Astrocyte (in vitro differentiated cells and primary cell): ENCODE measurements around the gene MSANTD3.

Experiments
- EZH2 ChIP-seq: IDR thresholded peaks from 2 replicates; pipeline ENCODE4 v1.6.1; 2012; ENCODE audit warnings: mild to moderate bottlenecking, low read length, inconsistent platforms; ENCODE audit not compliant: insufficient read depth
- TF ChIP-seq, protein P1 (sequence below): IDR thresholded peaks from 2 replicates; pipeline ENCODE4 v1.5.1; 2011; ENCODE audit warnings: low read depth, mild to moderate bottlenecking, inconsistent platforms, low read length, moderate library complexity; ENCODE audit not compliant: insufficient read depth

DNA sequence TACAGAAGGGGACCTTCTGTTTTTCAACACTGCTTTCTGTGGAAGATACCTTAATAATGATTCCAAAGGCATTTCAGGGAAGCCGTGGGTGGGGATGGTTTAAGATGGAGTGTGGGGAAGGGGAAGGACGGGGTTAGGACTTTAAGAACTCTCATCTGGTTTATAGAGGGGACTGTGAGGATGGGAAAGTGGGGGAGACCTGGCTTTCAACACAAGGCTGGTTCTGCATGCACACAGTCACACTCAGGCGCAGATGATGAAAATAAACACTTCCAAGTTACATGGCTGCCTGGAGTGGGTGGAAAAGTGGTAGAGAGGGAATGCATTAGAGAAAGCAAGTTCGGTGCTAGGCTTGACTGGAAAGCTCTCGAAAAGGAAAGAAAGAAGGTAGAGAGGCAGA lies 4.9 kb downstream of the MSANTD3 start:
- TF ChIP-seq EZH2, result no peak
- TF ChIP-seq, protein P1, sequence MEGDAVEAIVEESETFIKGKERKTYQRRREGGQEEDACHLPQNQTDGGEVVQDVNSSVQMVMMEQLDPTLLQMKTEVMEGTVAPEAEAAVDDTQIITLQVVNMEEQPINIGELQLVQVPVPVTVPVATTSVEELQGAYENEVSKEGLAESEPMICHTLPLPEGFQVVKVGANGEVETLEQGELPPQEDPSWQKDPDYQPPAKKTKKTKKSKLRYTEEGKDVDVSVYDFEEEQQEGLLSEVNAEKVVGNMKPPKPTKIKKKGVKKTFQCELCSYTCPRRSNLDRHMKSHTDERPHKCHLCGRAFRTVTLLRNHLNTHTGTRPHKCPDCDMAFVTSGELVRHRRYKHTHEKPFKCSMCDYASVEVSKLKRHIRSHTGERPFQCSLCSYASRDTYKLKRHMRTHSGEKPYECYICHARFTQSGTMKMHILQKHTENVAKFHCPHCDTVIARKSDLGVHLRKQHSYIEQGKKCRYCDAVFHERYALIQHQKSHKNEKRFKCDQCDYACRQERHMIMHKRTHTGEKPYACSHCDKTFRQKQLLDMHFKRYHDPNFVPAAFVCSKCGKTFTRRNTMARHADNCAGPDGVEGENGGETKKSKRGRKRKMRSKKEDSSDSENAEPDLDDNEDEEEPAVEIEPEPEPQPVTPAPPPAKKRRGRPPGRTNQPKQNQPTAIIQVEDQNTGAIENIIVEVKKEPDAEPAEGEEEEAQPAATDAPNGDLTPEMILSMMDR, result no peak
